ENCODE results near the gene SLC25A36.

DNA sequence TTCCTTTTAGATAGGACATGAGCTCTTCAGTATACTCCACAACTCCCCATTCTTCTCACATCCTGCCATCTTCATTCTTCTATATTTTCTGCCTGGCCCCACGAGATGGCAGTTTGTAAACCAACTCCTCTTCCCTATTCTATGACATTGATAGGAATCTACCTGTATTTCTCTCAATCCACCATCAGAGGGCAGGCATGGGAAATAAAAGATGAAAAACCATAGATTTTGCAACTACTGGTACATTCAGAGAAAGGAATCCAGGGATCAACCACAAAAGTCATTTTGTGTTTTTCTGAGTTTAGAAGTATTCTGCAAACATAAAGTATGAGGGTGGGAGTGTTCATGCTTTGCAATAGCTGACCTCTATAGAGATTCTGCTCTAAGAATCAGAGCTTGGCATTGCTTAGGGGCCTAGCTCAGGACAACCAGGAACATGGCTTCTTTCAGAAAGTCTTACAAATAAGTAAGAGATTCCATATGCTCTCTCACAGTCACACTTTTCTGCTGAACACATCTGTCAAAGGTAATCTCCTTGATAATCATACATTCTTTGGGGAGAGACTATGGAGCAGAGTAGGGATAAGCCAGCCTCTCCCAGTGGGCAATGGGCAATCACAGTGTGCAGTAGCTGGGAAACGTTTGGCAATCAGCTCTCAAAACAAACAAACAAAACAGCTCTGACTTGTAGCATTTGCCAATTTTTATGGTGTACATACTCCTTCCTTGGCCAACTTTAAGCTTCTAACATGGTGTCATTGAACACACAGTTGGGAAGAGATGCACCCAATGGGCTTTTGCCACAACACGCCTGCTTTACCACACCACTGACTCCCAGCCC is 43.1 kb upstream of the SLC25A36 start:
- TF ChIP-seq, protein P1, sequence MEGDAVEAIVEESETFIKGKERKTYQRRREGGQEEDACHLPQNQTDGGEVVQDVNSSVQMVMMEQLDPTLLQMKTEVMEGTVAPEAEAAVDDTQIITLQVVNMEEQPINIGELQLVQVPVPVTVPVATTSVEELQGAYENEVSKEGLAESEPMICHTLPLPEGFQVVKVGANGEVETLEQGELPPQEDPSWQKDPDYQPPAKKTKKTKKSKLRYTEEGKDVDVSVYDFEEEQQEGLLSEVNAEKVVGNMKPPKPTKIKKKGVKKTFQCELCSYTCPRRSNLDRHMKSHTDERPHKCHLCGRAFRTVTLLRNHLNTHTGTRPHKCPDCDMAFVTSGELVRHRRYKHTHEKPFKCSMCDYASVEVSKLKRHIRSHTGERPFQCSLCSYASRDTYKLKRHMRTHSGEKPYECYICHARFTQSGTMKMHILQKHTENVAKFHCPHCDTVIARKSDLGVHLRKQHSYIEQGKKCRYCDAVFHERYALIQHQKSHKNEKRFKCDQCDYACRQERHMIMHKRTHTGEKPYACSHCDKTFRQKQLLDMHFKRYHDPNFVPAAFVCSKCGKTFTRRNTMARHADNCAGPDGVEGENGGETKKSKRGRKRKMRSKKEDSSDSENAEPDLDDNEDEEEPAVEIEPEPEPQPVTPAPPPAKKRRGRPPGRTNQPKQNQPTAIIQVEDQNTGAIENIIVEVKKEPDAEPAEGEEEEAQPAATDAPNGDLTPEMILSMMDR (IDR thresholded peaks at IDR 0.05) = peak; percentile 29 to 73 (median 64)
- TF ChIP-seq POLR2A (IDR thresholded peaks at IDR 0.05) = no peak
